Renal pelvis (tissue), 12 donors: Measurements from ENCODE around the gene PRKAG1. TPM values are rescaled to one million over a fixed set of nuclear protein-coding genes. Genes with fewer than 3 reads are reported as not detected.
A peak's percentile ranks its signal among the peaks of the same experiment; 100 is the strongest.
"Not testable (repeated sequence)": the region's sequence is repeated elsewhere in the genome, so short reads cannot be mapped to it uniquely, and the experiment has no call there.

Experiments
- DNase-seq: peaks from one replicate; pipeline ENCODE4 v3.0.0-alpha.2; 2013
- long read RNA-seq, 16 experiments: transcript quantifications; one replicate each; lab custom pipeline, GENCODE V29; 2026
- polyA plus RNA-seq, 3 donors: library from polyadenylated mRNA; unstranded; fragments of 120-200 nt; gene quantifications; one replicate each; pipeline ENCODE4 v1.2.1, GENCODE V29; 2013; ENCODE audit not compliant: insufficient read length in 3 of 3

The PRKAG1 gene
- 10 to 100 TPM; 71.6 to 87.5 (median 83.5) TPM for polyA plus RNA-seq
- long read RNA-seq, donor 1, transcript PRKAG1-206 (12 exons, 1,699 nt), result major isoform, 13 of 19 reads
- long read RNA-seq, donor 1, partial matches to known transcripts, result 0 of 19 reads
- long read RNA-seq, donor 1, other reads (novel, unspliced or antisense), result 6 of 19 reads
- long read RNA-seq, donor 2, transcript PRKAG1-206 (12 exons, 1,699 nt), result major isoform, 23 of 58 reads
- long read RNA-seq, donor 2, partial matches to known transcripts, result 25 of 58 reads
- long read RNA-seq, donor 2, other reads (novel, unspliced or antisense), result 8 of 58 reads
- long read RNA-seq, donor 3, transcript PRKAG1-206 (12 exons, 1,699 nt), result major isoform, 13 of 30 reads
- long read RNA-seq, donor 3, partial matches to known transcripts, result 17 of 30 reads
- long read RNA-seq, donor 3, other reads (novel, unspliced or antisense), result 0 of 30 reads
- long read RNA-seq, donor 4, transcript PRKAG1-206 (12 exons, 1,699 nt), result major isoform, 13 of 42 reads
- long read RNA-seq, donor 4, partial matches to known transcripts, result 29 of 42 reads
- long read RNA-seq, donor 4, other reads (novel, unspliced or antisense), result 0 of 42 reads
- long read RNA-seq, donor 5, partial matches to known transcripts, result 0 of 3 reads
- long read RNA-seq, donor 5, other reads (novel, unspliced or antisense), result 0 of 3 reads
- long read RNA-seq, donor 6, transcript PRKAG1-206 (12 exons, 1,699 nt), result major isoform, 14 of 17 reads
- long read RNA-seq, donor 6, partial matches to known transcripts, result 0 of 17 reads
- long read RNA-seq, donor 6, other reads (novel, unspliced or antisense), result 0 of 17 reads
- long read RNA-seq, donor 7, transcript PRKAG1-206 (12 exons, 1,699 nt), result major isoform, 9 of 9 reads
- long read RNA-seq, donor 7, partial matches to known transcripts, result 0 of 9 reads
- long read RNA-seq, donor 7, other reads (novel, unspliced or antisense), result 0 of 9 reads
- long read RNA-seq, donor 8, transcript PRKAG1-206 (12 exons, 1,699 nt), result major isoform, 6 of 6 reads
- long read RNA-seq, donor 8, partial matches to known transcripts, result 0 of 6 reads
- long read RNA-seq, donor 8, other reads (novel, unspliced or antisense), result 0 of 6 reads
- long read RNA-seq, donor 9, transcript PRKAG1-206 (12 exons, 1,699 nt), result major isoform, 14 of 19 reads
- long read RNA-seq, donor 9, partial matches to known transcripts, result 0 of 19 reads
- long read RNA-seq, donor 9, other reads (novel, unspliced or antisense), result 0 of 19 reads
- long read RNA-seq, donor 10, transcript PRKAG1-206 (12 exons, 1,699 nt), result major isoform, 10 of 13 reads
- long read RNA-seq, donor 10, partial matches to known transcripts, result 0 of 13 reads
- long read RNA-seq, donor 10, other reads (novel, unspliced or antisense), result 0 of 13 reads
- long read RNA-seq, donor 11, transcript PRKAG1-206 (12 exons, 1,699 nt), result major isoform, 6 of 6 reads
- long read RNA-seq, donor 11, partial matches to known transcripts, result 0 of 6 reads
- long read RNA-seq, donor 11, other reads (novel, unspliced or antisense), result 0 of 6 reads
- long read RNA-seq, donor 12, transcript PRKAG1-206 (12 exons, 1,699 nt), result major isoform, 12 of 46 reads
- long read RNA-seq, donor 12, partial matches to known transcripts, result 31 of 46 reads
- long read RNA-seq, donor 12, other reads (novel, unspliced or antisense), result 0 of 46 reads
- long read RNA-seq, donor 13, partial matches to known transcripts, result 0 of 4 reads
- long read RNA-seq, donor 13, other reads (novel, unspliced or antisense), result 0 of 4 reads
- long read RNA-seq, donor 14, result 0 reads
- long read RNA-seq, donor 15, transcript PRKAG1-206 (12 exons, 1,699 nt), result major isoform, 12 of 53 reads
- long read RNA-seq, donor 15, partial matches to known transcripts, result 31 of 53 reads
- long read RNA-seq, donor 15, other reads (novel, unspliced or antisense), result 6 of 53 reads
- long read RNA-seq, donor 16, transcript PRKAG1-206 (12 exons, 1,699 nt), result major isoform, 8 of 9 reads
- long read RNA-seq, donor 16, partial matches to known transcripts, result 0 of 9 reads
- long read RNA-seq, donor 16, other reads (novel, unspliced or antisense), result 0 of 9 reads

GRCh38 chr12:49018261-49019119 lies at the start of gene PRKAG1:
Gene PRKAG1 (minus strand): TSS chr12:49018776. CDS start chr12:49018740, 36 bp downstream.
- DNase-seq, result peak; percentile 98

- no peak for DNase-seq
Observed at GRCh38 chr12:49066120-49066519, 47.5 kb upstream of the PRKAG1 start.

- no peak for DNase-seq
Observed at GRCh38 chr12:49064767-49065152, 46.2 kb upstream of the PRKAG1 start.

- DNase-seq, result not testable (repeated sequence)
Observed at GRCh38 chr12:49061916-49062315, 43.3 kb upstream of the PRKAG1 start.

GRCh38 chr12:49061157-49061650 lies 42.6 kb upstream of the PRKAG1 start:
- DNase-seq, result no peak

GRCh38 chr12:49060237-49061156 lies 41.9 kb upstream of the PRKAG1 start, which contains the start of gene KMT2D:
Gene KMT2D (minus strand): TSS chr12:49060794. CDS start chr12:49055324, 5,470 bp downstream.
- DNase-seq, result peak; percentile 96

- no peak for DNase-seq
Observed at GRCh38 chr12:49059299-49060171, 41.0 kb upstream of the PRKAG1 start.

GRCh38 chr12:49059045-49059298 lies 40.4 kb upstream of the PRKAG1 start:
- no peak for DNase-seq

- DNase-seq, result no peak
Observed at GRCh38 chr12:49058366-49059044, 39.9 kb upstream of the PRKAG1 start.

- no peak for DNase-seq
Observed at GRCh38 chr12:49057888-49058287, 39.3 kb upstream of the PRKAG1 start.

GRCh38 chr12:49055978-49056754 lies 37.6 kb upstream of the PRKAG1 start:
- peak; percentile 40 for DNase-seq

GRCh38 chr12:49055092-49055491 lies 36.5 kb upstream of the PRKAG1 start:
- DNase-seq, result no peak

- DNase-seq, result no peak
Observed at GRCh38 chr12:49054524-49054923, 35.9 kb upstream of the PRKAG1 start.

- no peak for DNase-seq
Observed at GRCh38 chr12:49054096-49054495, 35.5 kb upstream of the PRKAG1 start.

- no peak for DNase-seq
Observed at GRCh38 chr12:49052451-49053208, 34.1 kb upstream of the PRKAG1 start.
